K562 (cell line): ENCODE data around the gene RBM12. TPM values are rescaled to one million over a fixed set of nuclear protein-coding genes. Genes with fewer than 3 reads are reported as not detected.

Experiments
- ATAC-seq: fragments of 200-7000 bp; cut with Tn5 transposase; 3 replicates; pipeline ENCODE4 v1.9.1; 2020; ENCODE audit warnings: moderate library complexity
- BruUV-seq: library from RNA; stranded (reverse); fragments of 400-500 nt; replicated peaks from 2 replicates; lab custom pipeline; 2021; lab: Mats Ljungman, UMichigan
- CTCF ChIA-PET: fragments of 300-600 bp; formaldehyde crosslinking; extraction: SDS; loops from one replicate; lab custom pipeline; 2021; ENCODE audit warnings: low intra/inter-chr PET ratio; lab: Yijun Ruan, JAX
- POLR2A ChIA-PET: fragments of 300-600, 350-650 bp; sonication (Branson Sonifier 250); formaldehyde crosslinking; extraction: SDS; loops from one replicate; lab custom pipeline; 2021; ENCODE audit warnings: antibody characterized with exemption, inconsistent platforms; lab: Yijun Ruan, JAX
- DNase-seq, 4 experiments: peaks; one replicate each; pipeline versions ENCODE4 v3.0.0 to v3.0.0-alpha.2; 2011 to 2018; ENCODE audit warnings: low spot score in 3 of 4, mixed read lengths in 3 of 4; ENCODE audit errors: extremely low read depth in 1 of 4
- FAIRE-seq: peaks from 2 replicates; lab custom pipeline; 2011; peaks lifted over from hg19 to GRCh38; lab: Jason Lieb, UNC
- H2AFZ ChIP-seq: 2 replicates; pipeline ENCODE4 v1.6.0; 2011; ENCODE audit warnings: low read depth, low read length, control low read depth, inconsistent platforms
- H3K27ac ChIP-seq: fragments of 200-600 bp; 3 replicates; pipeline ENCODE4 v1.8.0; 2011; ENCODE audit warnings: low read depth, mild to moderate bottlenecking, control low read depth, inconsistent platforms, low read length, moderate library complexity, mixed read lengths; ENCODE audit errors: extremely low read depth
- H3K27me3 ChIP-seq, 2 experiments: fragments of 300-600 bp in 1 of 2; 2 replicates in 1 of 2; 3 replicates in 1 of 2; pipeline versions ENCODE4 v1.6.0 to v1.8.0; 2011; ENCODE audit warnings: inconsistent platforms in 2 of 2, low read length in 2 of 2, mild to moderate bottlenecking in 1 of 2, mixed read lengths in 1 of 2, moderate library complexity in 1 of 2; ENCODE audit not compliant: control insufficient read depth in 2 of 2, insufficient read depth in 2 of 2
- H3K36me3 ChIP-seq: fragments of 300-600 bp; 3 replicates; pipeline ENCODE4 v1.8.0; 2011; ENCODE audit warnings: mild to moderate bottlenecking, low read length, inconsistent platforms; ENCODE audit not compliant: control insufficient read depth, insufficient read depth
- H3K4me1 ChIP-seq, 2 experiments: fragments of 200-600 bp in 1 of 2; replicated peaks in 1 of 2; 2 replicates in 1 of 2; 3 replicates in 1 of 2; pipeline versions ENCODE4 v1.5.1 to v1.8.0; 2011; ENCODE audit warnings: inconsistent platforms in 2 of 2, low read length in 2 of 2, mild to moderate bottlenecking in 1 of 2, mixed read lengths in 1 of 2, moderate library complexity in 1 of 2; ENCODE audit not compliant: control insufficient read depth in 2 of 2, insufficient read depth in 2 of 2
- H3K4me2 ChIP-seq: 2 replicates; pipeline ENCODE4 v1.6.1; 2011; ENCODE audit warnings: low read length, control low read depth, inconsistent platforms, mixed read lengths; ENCODE audit not compliant: insufficient read depth
- H3K4me3 ChIP-seq: fragments of 200-600 bp; sonication (generic), shearing (Covaris generic); 2 replicates; pipeline ENCODE4 v1.5.1; 2016; ENCODE audit warnings: control low read depth, inconsistent platforms
- H3K79me2 ChIP-seq: fragments of 200-600 bp; 3 replicates; pipeline ENCODE4 v1.8.0; 2011; ENCODE audit warnings: low read length, inconsistent platforms; ENCODE audit not compliant: control insufficient read depth, insufficient read depth
- H3K9ac ChIP-seq, 2 experiments: 2 replicates each; pipeline versions ENCODE4 v1.6.0 to v1.6.1; 2011; ENCODE audit warnings: low read depth in 2 of 2, low read length in 2 of 2, control low read depth in 1 of 2, inconsistent platforms in 1 of 2, mild to moderate bottlenecking in 1 of 2, mixed read lengths in 1 of 2; ENCODE audit not compliant: insufficient read depth in 1 of 2
- H3K9me1 ChIP-seq: one replicate; pipeline ENCODE4 v1.6.0; 2011; ENCODE audit warnings: inconsistent platforms, mild to moderate bottlenecking, low read length, moderate library complexity; ENCODE audit not compliant: control insufficient read depth, insufficient read depth
- H3K9me3 ChIP-seq: replicated peaks from 2 replicates; pipeline ENCODE4 v1.5.1; 2011; ENCODE audit warnings: low read depth, low read length, inconsistent platforms; ENCODE audit not compliant: control insufficient read depth, insufficient read depth
- H4K20me1 ChIP-seq: replicated peaks from 2 replicates; pipeline ENCODE4 v1.6.1; 2011; ENCODE audit warnings: low read length, inconsistent platforms, mixed read lengths; ENCODE audit not compliant: control insufficient read depth, insufficient read depth
- FOXA1 ChIP-seq: fragments of 450-650 bp; IDR thresholded peaks from 2 replicates; pipeline ENCODE4 v1.6.1; 2016; ENCODE audit warnings: mild to moderate bottlenecking, borderline replicate concordance
- HMG20A ChIP-seq: fragments of 450-650 bp; formaldehyde crosslinking; conservative IDR thresholded peaks from 2 replicates; pipeline ENCODE4 v1.4.0; 2020; ENCODE audit warnings: mild to moderate bottlenecking, mixed read lengths
- POLR3A ChIP-seq: IDR thresholded peaks from 2 replicates; pipeline ENCODE4 v1.6.1; 2011; ENCODE audit warnings: borderline replicate concordance, mild to moderate bottlenecking, moderate library complexity; ENCODE audit not compliant: insufficient read length, insufficient read depth; ENCODE audit errors: extremely low read depth
- RBM17 ChIP-seq: fragments of 200-400 bp; formaldehyde crosslinking; IDR thresholded peaks from 2 replicates; pipeline ENCODE4 v1.6.1; 2017; ENCODE audit warnings: low read depth, mild to moderate bottlenecking, low read length, borderline replicate concordance
- XRCC3 ChIP-seq: fragments of 450-650 bp; IDR thresholded peaks from 2 replicates; pipeline ENCODE4 v1.6.1; 2017; ENCODE audit warnings: mild to moderate bottlenecking, moderate library complexity
- ZKSCAN3 ChIP-seq: fragments of 250-450 bp; sonication (Bioruptor Pico); IDR thresholded peaks from 2 replicates; pipeline ENCODE4 v1.4.0; 2020
- ZNF354B ChIP-seq: fragments of 250-450 bp; sonication (Bioruptor Pico); IDR thresholded peaks from 2 replicates; pipeline ENCODE4 v1.4.0; 2020
- WGBS: fragments of 100-300 bp; shearing (Covaris generic); methylation state at CpG from one replicate; pipeline ENCODE4 v1.1.6; 2016; ENCODE audit warnings: low coverage, mixed read lengths; ENCODE audit not compliant: insufficient coverage; ENCODE audit errors: missing lambda C conversion rate; 5-methylcytosine and 5-hydroxymethylcytosine counted together
- in situ Hi-C: fragments of 300-500 bp; cut with MboI; formaldehyde crosslinking; loops from 4 replicates; pipeline ENCODE4 v1.15.0; 2018; ENCODE audit warnings: inconsistent platforms, mixed read lengths
- intact Hi-C: fragments of 100-400 bp; cut with micrococcal nuclease; formaldehyde crosslinking; loops from 2 replicates; pipeline ENCODE4 v1.14.2; 2022
- polyA plus RNA-seq, 8 experiments: library from polyadenylated mRNA; depleted of rRNA in 4 of 8; stranded (reverse) in 5 of 8; unstranded in 3 of 8; fragments of >200 nt; fragmentation: Nextera tagmentation in 2 of 8; fragmentation: Illumina TruSeq in 1 of 8; extraction: Ambion mirVana in 2 of 8; extraction: Trizol in 1 of 8; gene quantifications; 2 replicates each; pipeline versions ENCODE4 v1.2.1 to v1.2.3, GENCODE V29; 2011 to 2014; ENCODE audit warnings: inconsistent platforms in 1 of 8, missing spikeins in 1 of 8
- total RNA-seq, 7 experiments: library from RNA; depleted of rRNA in 6 of 7; stranded (reverse); fragments of >200 nt in 6 of 7; fragmentation: Illumina TruSeq in 2 of 7; extraction: Trizol in 2 of 7; gene quantifications; 2 replicates each; pipeline versions ENCODE4 v1.2.1 to v1.2.3, GENCODE V29; 2011 to 2021; ENCODE audit warnings: low replicate concordance in 1 of 7
- TF ChIP-seq, protein P1 (sequence below), 2 experiments: fragments of 450-650 bp in 1 of 2; sonication (generic) in 1 of 2; formaldehyde crosslinking in 1 of 2; IDR thresholded peaks in 1 of 2; conservative IDR thresholded peaks in 1 of 2; 2 replicates each; pipeline versions ENCODE4 v1.6.1 to v1.8.1; 2016 to 2023; ENCODE audit warnings: mild to moderate bottlenecking in 2 of 2, moderate library complexity in 2 of 2, inconsistent platforms in 1 of 2, missing genetic modification reagents in 1 of 2

The RBM12 gene
- total and polyA plus RNA-seq, 9 of the 15 experiments (the other 6 are each of a cell fraction or from before 2014, with no cell fraction given), result 5.0 to 162 (median 73.3) TPM

DNA sequence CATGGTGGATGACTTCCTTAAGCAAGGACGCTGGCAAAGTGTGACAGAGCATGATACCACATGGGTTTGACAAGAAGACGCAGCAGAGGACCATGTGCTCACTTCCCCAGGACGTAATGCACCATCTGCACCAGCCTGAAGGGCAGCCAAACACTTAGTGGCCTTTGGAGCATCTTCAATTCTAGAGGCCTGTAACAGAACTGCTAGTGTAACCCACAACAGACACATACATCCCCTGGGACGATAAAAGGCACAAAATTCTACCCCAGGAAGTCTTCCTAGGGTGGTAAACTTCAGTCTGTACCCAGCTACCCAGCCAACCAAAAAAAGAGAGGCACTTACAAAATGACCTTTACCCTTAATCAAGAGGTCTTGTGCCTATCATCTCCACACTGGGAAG, 9.2 kb upstream of the RBM12 start:
- WGBS, result 80% methylated on average over 4 of the region's 4 CpGs
- POLR2A ChIA-PET, result interaction anchor here (3.6 kb wide), 1 partner anchor 10 kb away, joined by 18 read pairs; the partner anchor contains the start of genes CPNE1 and RBM12
- intact Hi-C loops (no loop called here), in situ Hi-C loops (no loop called here)
- ATAC-seq (no peak), DNase-seq (no peak), FAIRE-seq (no peak)
- Histone ChIP-seq H3K4me3 (no peak overlapping the region), H2AFZ (no peak overlapping the region), H3K27me3 (no peaks in the 10 kb centered on the region), H3K79me2 (no peaks in the 10 kb centered on the region), H3K36me3 (peaks cover 71% of the 10 kb centered on the region), H3K4me1 (no peaks in the 10 kb centered on the region), H3K9me3 (no peaks in the 10 kb centered on the region), H4K20me1 (no peaks in the 10 kb centered on the region), H3K4me2 (no peak overlapping the region), H3K27ac (no peak overlapping the region), H3K9ac (no peak overlapping the region; a peak in 1 of 4 replicates), H3K9me1 (no peaks in the 10 kb centered on the region)
- no peak for TF ChIP-seq HMG20A (CRISPR knock-in tag)
- TF ChIP-seq XRCC3, result no peak
- no peak for TF ChIP-seq POLR3A
- TF ChIP-seq ZNF354B, result no peak
- TF ChIP-seq FOXA1, result no peak
- TF ChIP-seq RBM17, result no peak
- no peak for TF ChIP-seq ZKSCAN3 (CRISPR knock-in tag)
- TF ChIP-seq, protein P1, sequence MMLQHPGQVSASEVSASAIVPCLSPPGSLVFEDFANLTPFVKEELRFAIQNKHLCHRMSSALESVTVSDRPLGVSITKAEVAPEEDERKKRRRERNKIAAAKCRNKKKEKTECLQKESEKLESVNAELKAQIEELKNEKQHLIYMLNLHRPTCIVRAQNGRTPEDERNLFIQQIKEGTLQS (IDR thresholded peaks at IDR 0.05), result no peak
- TF ChIP-seq, protein P1 (CRISPR knock-in tag; conservative IDR thresholded peaks at IDR 0.05), result no peak
- no TSS peak for BruUV-seq
- CTCF ChIA-PET, result no interaction called here
